Skeletal muscle satellite cell (primary cell): Measurements from ENCODE around the gene PIGN.
"Not testable (repeated sequence)": the region's sequence is repeated elsewhere in the genome, so short reads cannot be mapped to it uniquely, and the experiment has no call there.

Experiments
- H3K27me3 ChIP-seq: 2 replicates; pipeline ENCODE4 v1.7.0; 2013; ENCODE audit warnings: low read length; ENCODE audit not compliant: control insufficient read depth, insufficient read depth
- H3K36me3 ChIP-seq: 2 replicates; pipeline ENCODE4 v1.7.0; 2013; ENCODE audit warnings: mild to moderate bottlenecking, control low read depth, low read length; ENCODE audit not compliant: insufficient read depth
- H3K4me1 ChIP-seq: 2 replicates; pipeline ENCODE4 v1.7.0; 2013; ENCODE audit warnings: low read length; ENCODE audit not compliant: control insufficient read depth, insufficient read depth
- H3K4me2 ChIP-seq: 2 replicates; pipeline ENCODE4 v1.7.0; 2013; ENCODE audit warnings: mild to moderate bottlenecking, low read length
- H3K4me3 ChIP-seq: 2 replicates; pipeline ENCODE4 v1.7.0; 2013; ENCODE audit warnings: low read length
- H3K9ac ChIP-seq: 2 replicates; pipeline ENCODE4 v1.7.0; 2013; ENCODE audit warnings: mild to moderate bottlenecking, low read depth, low read length, moderate library complexity
- H3K9me3 ChIP-seq: replicated peaks from 2 replicates; pipeline ENCODE4 v1.7.0; 2013; ENCODE audit warnings: mild to moderate bottlenecking, control low read depth, low read length

Gene PIGN

GRCh38 chr18:62177271-62177670 lies 9.6 kb downstream of the PIGN start:
- H3K9me3 ChIP-seq = no peaks in the 10 kb centered on the region
- no peaks in the 10 kb centered on the region for H3K4me1 ChIP-seq
- H3K4me2 ChIP-seq = no peak overlapping the region
- H3K9ac ChIP-seq = no peak overlapping the region
- no peaks in the 10 kb centered on the region for H3K27me3 ChIP-seq
- H3K36me3 ChIP-seq = no peaks in the 10 kb centered on the region
- H3K4me3 ChIP-seq = no peak overlapping the region

GRCh38 chr18:62175521-62175920 lies 11.3 kb downstream of the PIGN start:
- Histone ChIP-seq H3K9me3 (no peaks in the 10 kb centered on the region), H3K9ac (no peak overlapping the region), H3K4me3 (no peak overlapping the region), H3K4me2 (no peak overlapping the region), H3K4me1 (no peaks in the 10 kb centered on the region), H3K27me3 (no peaks in the 10 kb centered on the region), H3K36me3 (no peaks in the 10 kb centered on the region)

GRCh38 chr18:62172298-62172697 lies 14.6 kb downstream of the PIGN start:
- Histone ChIP-seq H3K9me3 (no peaks in the 10 kb centered on the region), H3K4me2 (no peak overlapping the region), H3K4me1 (no peaks in the 10 kb centered on the region), H3K36me3 (no peaks in the 10 kb centered on the region), H3K9ac (no peak overlapping the region), H3K27me3 (no peaks in the 10 kb centered on the region), H3K4me3 (no peak overlapping the region)

- Histone ChIP-seq H3K36me3 (no peaks in the 10 kb centered on the region), H3K27me3 (no peaks in the 10 kb centered on the region), H3K4me2 (no peak overlapping the region), H3K9ac (no peak overlapping the region), H3K4me1 (no peaks in the 10 kb centered on the region), H3K9me3 (no peaks in the 10 kb centered on the region), H3K4me3 (no peak overlapping the region)
Measured at GRCh38 chr18:62170857-62171256, 16.0 kb downstream of the PIGN start.

- not testable (repeated sequence) for H3K4me3 ChIP-seq, H3K27me3 ChIP-seq, H3K9ac ChIP-seq, H3K4me1 ChIP-seq, H3K9me3 ChIP-seq, H3K4me2 ChIP-seq, H3K36me3 ChIP-seq
Measured at GRCh38 chr18:62166524-62166923, 20.3 kb downstream of the PIGN start.

- H3K4me2 ChIP-seq = no peak overlapping the region
- H3K9ac ChIP-seq = no peak overlapping the region
- no peaks in the 10 kb centered on the region for H3K9me3 ChIP-seq
- no peaks in the 10 kb centered on the region for H3K27me3 ChIP-seq
- H3K36me3 ChIP-seq = no peaks in the 10 kb centered on the region
- no peaks in the 10 kb centered on the region for H3K4me1 ChIP-seq
- no peak overlapping the region for H3K4me3 ChIP-seq
Measured at GRCh38 chr18:62165583-62165982, 21.3 kb downstream of the PIGN start.

- no peak overlapping the region for H3K4me3 ChIP-seq
- no peaks in the 10 kb centered on the region for H3K36me3 ChIP-seq
- no peak overlapping the region for H3K9ac ChIP-seq
- no peak overlapping the region for H3K4me2 ChIP-seq
- no peaks in the 10 kb centered on the region for H3K9me3 ChIP-seq
- no peaks in the 10 kb centered on the region for H3K27me3 ChIP-seq
- no peaks in the 10 kb centered on the region for H3K4me1 ChIP-seq
Measured at GRCh38 chr18:62164855-62165487, 21.9 kb downstream of the PIGN start.

- Histone ChIP-seq H3K4me1 (no peaks in the 10 kb centered on the region), H3K36me3 (no peaks in the 10 kb centered on the region), H3K9ac (no peak overlapping the region), H3K4me3 (no peak overlapping the region), H3K9me3 (no peaks in the 10 kb centered on the region), H3K4me2 (no peak overlapping the region), H3K27me3 (no peaks in the 10 kb centered on the region)
Measured at GRCh38 chr18:62164310-62164709, 22.5 kb downstream of the PIGN start.

GRCh38 chr18:62157843-62158242 lies 29.0 kb downstream of the PIGN start:
- Histone ChIP-seq H3K4me2 (no peak overlapping the region), H3K9ac (no peak overlapping the region), H3K36me3 (peaks cover 3% of the 10 kb centered on the region), H3K9me3 (no peaks in the 10 kb centered on the region), H3K4me3 (no peak overlapping the region), H3K4me1 (no peaks in the 10 kb centered on the region), H3K27me3 (no peaks in the 10 kb centered on the region)

- H3K27me3 ChIP-seq = no peaks in the 10 kb centered on the region
- H3K9ac ChIP-seq = no peak overlapping the region
- no peaks in the 10 kb centered on the region for H3K4me1 ChIP-seq
- no peak overlapping the region for H3K4me3 ChIP-seq
- H3K36me3 ChIP-seq = peaks cover 3% of the 10 kb centered on the region
- H3K4me2 ChIP-seq = no peak overlapping the region
- no peaks in the 10 kb centered on the region for H3K9me3 ChIP-seq
Measured at GRCh38 chr18:62152844-62153243, 34.0 kb downstream of the PIGN start.

GRCh38 chr18:62151068-62151771 lies 35.6 kb downstream of the PIGN start:
- Histone ChIP-seq H3K36me3 (no peaks in the 10 kb centered on the region), H3K4me2 (no peak overlapping the region), H3K4me1 (no peaks in the 10 kb centered on the region), H3K4me3 (no peak overlapping the region), H3K27me3 (no peaks in the 10 kb centered on the region), H3K9ac (no peak overlapping the region), H3K9me3 (no peaks in the 10 kb centered on the region)

- Histone ChIP-seq H3K36me3 (peaks cover 7% of the 10 kb centered on the region), H3K9me3 (no peaks in the 10 kb centered on the region), H3K4me3 (no peak overlapping the region), H3K4me2 (no peak overlapping the region), H3K4me1 (no peaks in the 10 kb centered on the region), H3K27me3 (no peaks in the 10 kb centered on the region), H3K9ac (no peak overlapping the region)
Measured at GRCh38 chr18:62144338-62144737, 42.5 kb downstream of the PIGN start.
